ENCODE measurements around the gene EPS8.

- TF ChIP-seq CTCF (IDR thresholded peaks at IDR 0.05; ENCODE audit: borderline replicate concordance, extremely low read depth, low read length, poor library complexity, severe bottlenecking) (no peak), EZH2 (IDR thresholded peaks at IDR 0.05; ENCODE audit: borderline replicate concordance, low read depth, low read length, severe bottlenecking) (no peak)
These were observed 110.0 kb downstream of the EPS8 start for GRCh38 chr12:15679151-15679550.

Data from DND-41 (cell line).